HTERT RPE-1 (cell line): ENCODE results near the gene TMEM266.

Experiments
- in situ Hi-C: fragments of 300-500 bp; cut with MboI; formaldehyde crosslinking; loops from 4 replicates; pipeline ENCODE4 v1.14.3; 2020; ENCODE audit warnings: low sequenced_read_pairs

TMEM266 gene

GRCh38 chr15:76065793-76066192 is 6.0 kb downstream of the TMEM266 start:
- in situ Hi-C loops, result no loop called here

GRCh38 chr15:76070192-76070591 is 10.4 kb downstream of the TMEM266 start:
- in situ Hi-C loops, result no loop called here

GRCh38 chr15:76070921-76071635 is 11.3 kb downstream of the TMEM266 start:
- in situ Hi-C loops, result no loop called here

GRCh38 chr15:76071806-76072205 is 12.0 kb downstream of the TMEM266 start:
- in situ Hi-C loops, result no loop called here

- in situ Hi-C loops, result no loop called here
These were observed 13.8 kb downstream of the TMEM266 start for GRCh38 chr15:76073554-76073953.

GRCh38 chr15:76075046-76075445 is 15.3 kb downstream of the TMEM266 start:
- in situ Hi-C loops, result no loop called here

GRCh38 chr15:76078285-76078877 is 18.6 kb downstream of the TMEM266 start:
- in situ Hi-C loops, result no loop called here

GRCh38 chr15:76084256-76084655 is 24.5 kb downstream of the TMEM266 start:
- in situ Hi-C loops, result no loop called here

GRCh38 chr15:76098685-76099084 is 38.9 kb downstream of the TMEM266 start:
- in situ Hi-C loops, result no loop called here

GRCh38 chr15:76099388-76099787 is 39.6 kb downstream of the TMEM266 start:
- in situ Hi-C loops, result no loop called here

- in situ Hi-C loops, result no loop called here
These were observed 40.6 kb downstream of the TMEM266 start for GRCh38 chr15:76100361-76100760.

GRCh38 chr15:76101655-76102054 is 41.9 kb downstream of the TMEM266 start:
- in situ Hi-C loops, result no loop called here

- in situ Hi-C loops, result no loop called here
These were observed 45.6 kb downstream of the TMEM266 start for GRCh38 chr15:76105391-76105790.

GRCh38 chr15:76105911-76106310 is 46.1 kb downstream of the TMEM266 start:
- in situ Hi-C loops, result no loop called here

GRCh38 chr15:76107169-76107568 is 47.4 kb downstream of the TMEM266 start:
- in situ Hi-C loops, result no loop called here

- in situ Hi-C loops, result no loop called here
These were observed 48.4 kb downstream of the TMEM266 start for GRCh38 chr15:76108021-76108723.

GRCh38 chr15:76109046-76109445 is 49.3 kb downstream of the TMEM266 start:
- in situ Hi-C loops, result no loop called here

GRCh38 chr15:76114561-76114960 is 54.8 kb downstream of the TMEM266 start:
- in situ Hi-C loops, result no loop called here

GRCh38 chr15:76116138-76116885 is 56.5 kb downstream of the TMEM266 start:
- in situ Hi-C loops, result no loop called here

- in situ Hi-C loops, result no loop called here
These were observed 57.4 kb downstream of the TMEM266 start for GRCh38 chr15:76117181-76117580.

GRCh38 chr15:76118767-76119166 is 59.0 kb downstream of the TMEM266 start:
- in situ Hi-C loops, result no loop called here
